Ascending aorta (tissue), 2 donors: ENCODE measurements around the gene YEATS2. TPM values are rescaled to one million over a fixed set of nuclear protein-coding genes. Genes with fewer than 3 reads are reported as not detected.
"Not testable (repeated sequence)": the region's sequence is repeated elsewhere in the genome, so short reads cannot be mapped to it uniquely, and the experiment has no call there.

Source experiments
- DNase-seq, 2 donors: peaks; one replicate each; pipeline ENCODE4 v3.0.0-alpha.2; 2019; ENCODE audit warnings: low spot score in 2 of 2
- H3K27ac ChIP-seq, 2 donors: fragments of 200-600 bp; sonication (generic); one replicate each; pipeline ENCODE4 v1.5.1; 2016 to 2017; ENCODE audit warnings: mild to moderate bottlenecking in 1 of 2
- H3K27me3 ChIP-seq: fragments of 200-600 bp; sonication (generic); one replicate; pipeline ENCODE4 v1.5.1; 2017
- H3K36me3 ChIP-seq, 2 donors: fragments of 200-600 bp; sonication (generic); one replicate each; pipeline ENCODE4 v1.5.1; 2016
- H3K4me1 ChIP-seq, 2 donors: fragments of 200-600 bp; sonication (generic); one replicate each; pipeline ENCODE4 v1.5.1; 2016 to 2017; ENCODE audit warnings: mild to moderate bottlenecking in 1 of 2
- H3K4me3 ChIP-seq, 2 donors: fragments of 200-600 bp; sonication (generic); one replicate each; pipeline ENCODE4 v1.5.1; 2016 to 2017; ENCODE audit warnings: mild to moderate bottlenecking in 1 of 2
- H3K9me3 ChIP-seq, 2 donors: fragments of 200-600 bp; sonication (generic); one replicate each; pipeline ENCODE4 v1.5.1; 2016
- CTCF ChIP-seq, 3 experiments: fragments of 200-600 bp in 2 of 3; fragments of 450-650 bp in 1 of 3; sonication (generic) in 2 of 3; IDR thresholded peaks; one replicate each; pipeline ENCODE4 v1.5.1; 2016 to 2019; ENCODE audit warnings: antibody characterized with exemption in 3 of 3, mild to moderate bottlenecking in 1 of 3, moderate library complexity in 1 of 3
- intact Hi-C: fragments of 100-400 bp; cut with DNase I; formaldehyde crosslinking; loops from one replicate; pipeline ENCODE4 v1.15.1; 2023
- total RNA-seq: library from RNA; depleted of rRNA; stranded (reverse); fragments of >200 nt; gene quantifications from one replicate; pipeline ENCODE4 v1.1.0, GENCODE V29; 2016

YEATS2 gene
- total RNA-seq, 1 donor from 2014 or later: 29.2 TPM

GRCh38 chr3:183781246-183781645, 83.6 kb downstream of the YEATS2 start:
- Histone ChIP-seq H3K36me3 (peaks cover 23 to 74% of the 10 kb centered on the region in 2 donors), H3K27me3 (no peaks in the 10 kb centered on the region), H3K9me3 (no peaks in the 10 kb centered on the region), H3K4me3 (no peak overlapping the region), H3K27ac (no peak overlapping the region), H3K4me1 (no peaks in the 10 kb centered on the region)
- intact Hi-C loops: no loop called here
- TF ChIP-seq CTCF (IDR thresholded peaks at IDR 0.05): no peak
- no peak for DNase-seq

- Histone ChIP-seq H3K4me1 (no peaks in the 10 kb centered on the region), H3K36me3 (peaks cover 27 to 74% of the 10 kb centered on the region in 2 donors), H3K4me3 (no peak overlapping the region), H3K9me3 (no peaks in the 10 kb centered on the region), H3K27me3 (no peaks in the 10 kb centered on the region), H3K27ac (no peak overlapping the region)
- DNase-seq: no peak
- no peak for TF ChIP-seq CTCF (IDR thresholded peaks at IDR 0.05)
- intact Hi-C loops: no loop called here
These were observed 85.1 kb downstream of the YEATS2 start for GRCh38 chr3:183782576-183783276.

- H3K4me3 ChIP-seq, H3K4me1 ChIP-seq, intact Hi-C loops, H3K27me3 ChIP-seq, H3K27ac ChIP-seq, DNase-seq, H3K9me3 ChIP-seq: not testable (repeated sequence)
- H3K36me3 ChIP-seq: peaks cover 23 to 66% of the 10 kb centered on the region in 2 donors
These were observed 86.9 kb downstream of the YEATS2 start for GRCh38 chr3:183784503-183784902.

- H3K27me3 ChIP-seq: no peaks in the 10 kb centered on the region
- no peak overlapping the region for H3K27ac ChIP-seq
- H3K4me1 ChIP-seq: no peaks in the 10 kb centered on the region
- no peak for TF ChIP-seq CTCF (IDR thresholded peaks at IDR 0.05)
- intact Hi-C loops: no loop called here
- DNase-seq: no peak
- H3K4me3 ChIP-seq: no peak overlapping the region
- peaks cover 39 to 71% of the 10 kb centered on the region in 2 donors for H3K36me3 ChIP-seq
- no peaks in the 10 kb centered on the region for H3K9me3 ChIP-seq
These were observed 92.2 kb downstream of the YEATS2 start for GRCh38 chr3:183789826-183790225.

GRCh38 chr3:183790700-183791099, 93.1 kb downstream of the YEATS2 start:
- no peaks in the 10 kb centered on the region for H3K9me3 ChIP-seq
- H3K36me3 ChIP-seq: peaks cover 37 to 65% of the 10 kb centered on the region in 2 donors
- H3K4me3 ChIP-seq: no peak overlapping the region
- H3K4me1 ChIP-seq: no peaks in the 10 kb centered on the region
- no peak overlapping the region for H3K27ac ChIP-seq
- intact Hi-C loops: no loop called here
- TF ChIP-seq CTCF (IDR thresholded peaks at IDR 0.05): no peak
- no peak for DNase-seq
- H3K27me3 ChIP-seq: no peaks in the 10 kb centered on the region

GRCh38 chr3:183792976-183793375, 95.4 kb downstream of the YEATS2 start:
- Histone ChIP-seq H3K27ac (no peak overlapping the region), H3K9me3 (no peaks in the 10 kb centered on the region), H3K27me3 (no peaks in the 10 kb centered on the region), H3K4me1 (no peaks in the 10 kb centered on the region), H3K4me3 (no peak overlapping the region), H3K36me3 (peaks cover 24 to 49% of the 10 kb centered on the region in 2 donors)
- no peak for TF ChIP-seq CTCF (IDR thresholded peaks at IDR 0.05)
- intact Hi-C loops: no loop called here
- no peak for DNase-seq
